HCT116 (cell line): Measurements from ENCODE around the gene TPRX1. TPM values are rescaled to one million over a fixed set of nuclear protein-coding genes. Genes with fewer than 3 reads are reported as not detected.
A peak's percentile ranks its signal among the peaks of the same experiment; 100 is the strongest.

Source experiments
- ATAC-seq: fragments of 200-7000 bp; cut with Tn5 transposase; 2 replicates; pipeline ENCODE4 v1.9.1; 2020; ENCODE audit warnings: mild to moderate bottlenecking, moderate library complexity
- BruUV-seq: library from RNA; stranded (reverse); fragments of 400-500 nt; replicated peaks from 2 replicates; lab custom pipeline; 2021; lab: Mats Ljungman, UMichigan
- CTCF ChIA-PET: fragments of 300-600 bp; sonication (Branson Sonifier 250); formaldehyde crosslinking; loops from one replicate; lab custom pipeline; 2021; ENCODE audit warnings: antibody characterized with exemption; lab: Charles Lee
- POLR2A ChIA-PET: fragments of 300-600, 350-600 bp; sonication (Branson Sonifier 250); formaldehyde crosslinking; loops from one replicate; lab custom pipeline; 2021; ENCODE audit warnings: antibody characterized with exemption; lab: Charles Lee
- RAD21 ChIA-PET, 2 experiments: fragments of 300-600 bp; sonication (Branson Sonifier 250); formaldehyde crosslinking; loops; one replicate each; lab custom pipeline; 2023; ENCODE audit warnings: low total read pairs in 2 of 2; ENCODE audit not compliant: uncharacterized antibody in 2 of 2, unreplicated experiment in 2 of 2, low non-redundant PET in 1 of 2; lab: Charles Lee
- DNase-seq: peaks from one replicate; pipeline ENCODE4 v3.0.0-alpha.2; 2010; ENCODE audit warnings: low read depth, low spot score
- H2AFZ ChIP-seq: fragments of 200-600 bp; shearing (Covaris generic), sonication (generic); 2 replicates; pipeline ENCODE4 v1.6.1; 2017; ENCODE audit warnings: low read depth, mixed run types, mixed read lengths, antibody characterized with exemption, low read length; ENCODE audit not compliant: poor library complexity, severe bottlenecking
- H3K27ac ChIP-seq: 2 replicates; pipeline ENCODE4 v1.5.1; 2012; ENCODE audit warnings: low read depth, low read length
- H3K27me3 ChIP-seq: fragments of 200-600 bp; sonication (generic); 2 replicates; pipeline ENCODE4 v1.6.1; 2016; ENCODE audit warnings: mixed run types, low read length, mixed read lengths; ENCODE audit not compliant: insufficient read depth
- H3K36me3 ChIP-seq, 2 experiments: fragments of 200-500 bp in 1 of 2; fragments of 200-600 bp in 1 of 2; sonication (Bioruptor generic) in 1 of 2; sonication (generic) in 1 of 2; 2 replicates each; pipeline versions ENCODE4 v1.5.1 to v1.6.1; 2014 to 2016; ENCODE audit warnings: low read length in 2 of 2, inconsistent platforms in 1 of 2, mixed read lengths in 1 of 2, mixed run types in 1 of 2; ENCODE audit not compliant: insufficient read depth in 2 of 2, control insufficient read depth in 1 of 2
- H3K4me1 ChIP-seq, 2 experiments: fragments of 200-600 bp in 1 of 2; sonication (generic) in 1 of 2; 2 replicates each; pipeline versions ENCODE4 v1.5.1 to v1.6.1; 2012 to 2017; ENCODE audit warnings: low read length in 2 of 2, inconsistent platforms in 1 of 2, mild to moderate bottlenecking in 1 of 2, mixed read lengths in 1 of 2, mixed run types in 1 of 2, moderate library complexity in 1 of 2; ENCODE audit not compliant: insufficient read depth in 2 of 2, control insufficient read depth in 1 of 2
- H3K4me2 ChIP-seq: fragments of 200-600 bp; sonication (generic); 2 replicates; pipeline ENCODE4 v1.6.1; 2017; ENCODE audit warnings: mixed run types, low read length, mixed read lengths
- H3K4me3 ChIP-seq, 2 experiments: fragments of 200-600 bp in 1 of 2; sonication (generic) in 1 of 2; replicated peaks in 1 of 2; 2 replicates each; pipeline ENCODE4 v1.5.1; 2011 to 2016; ENCODE audit warnings: low read length in 2 of 2, control low read depth in 1 of 2, low read depth in 1 of 2, mild to moderate bottlenecking in 1 of 2, mixed read lengths in 1 of 2, mixed run types in 1 of 2
- H3K79me2 ChIP-seq: fragments of 200-600 bp; sonication (generic); 2 replicates; pipeline ENCODE4 v1.6.1; 2017; ENCODE audit warnings: mild to moderate bottlenecking, mixed run types, low read length, moderate library complexity, mixed read lengths; ENCODE audit not compliant: insufficient read depth
- H3K9ac ChIP-seq: fragments of 200-600 bp; sonication (generic); 2 replicates; pipeline ENCODE4 v1.6.1; 2016; ENCODE audit warnings: low read length, mixed read lengths
- H3K9me2 ChIP-seq: fragments of 200-600 bp; sonication (generic), shearing (Covaris generic); 2 replicates; pipeline ENCODE4 v1.6.1; 2017; ENCODE audit warnings: mixed run types, mild to moderate bottlenecking, moderate library complexity; ENCODE audit not compliant: insufficient read depth
- H3K9me3 ChIP-seq, 2 experiments: fragments of 200-500 bp in 1 of 2; fragments of 200-600 bp in 1 of 2; sonication (Bioruptor generic) in 1 of 2; sonication (generic) in 1 of 2; 2 replicates each; pipeline ENCODE4 v1.6.1; 2014 to 2017; ENCODE audit warnings: low read length in 2 of 2, mixed read lengths in 2 of 2, inconsistent platforms in 1 of 2, low read depth in 1 of 2, mild to moderate bottlenecking in 1 of 2, mixed run types in 1 of 2, moderate library complexity in 1 of 2; ENCODE audit not compliant: control insufficient read depth in 1 of 2, insufficient read depth in 1 of 2
- H4K20me1 ChIP-seq: fragments of 200-600 bp; sonication (generic), shearing (Covaris generic); 2 replicates; pipeline ENCODE4 v1.6.1; 2017; ENCODE audit warnings: mixed run types, mild to moderate bottlenecking, moderate library complexity; ENCODE audit not compliant: insufficient read depth
- CEBPB ChIP-seq: IDR thresholded peaks from 2 replicates; pipeline ENCODE4 v1.6.1; 2012; ENCODE audit warnings: low read depth
- EZH2phosphoT487 ChIP-seq: fragments of 200-600 bp; IDR thresholded peaks from 2 replicates; pipeline ENCODE4 v1.6.1; 2018; ENCODE audit warnings: antibody characterized with exemption, borderline replicate concordance
- RAD21 ChIP-seq: IDR thresholded peaks from 2 replicates; pipeline ENCODE4 v1.6.1; 2012; ENCODE audit warnings: low read depth, mild to moderate bottlenecking
- SIN3A ChIP-seq: IDR thresholded peaks from 2 replicates; pipeline ENCODE4 v1.6.1; 2012; ENCODE audit warnings: low read depth
- ZNF274 ChIP-seq: fragments of 200-500 bp; sonication (Bioruptor generic); IDR thresholded peaks from 2 replicates; pipeline ENCODE4 v1.6.1; 2014; ENCODE audit warnings: mild to moderate bottlenecking, low read depth, low read length, inconsistent platforms
- intact Hi-C: fragments of 100-400 bp; cut with micrococcal nuclease; formaldehyde crosslinking; loops from 2 replicates; pipeline ENCODE4 v1.10.0; 2022
- total RNA-seq: library from RNA; stranded (reverse); gene quantifications from one replicate; pipeline ENCODE4 v1.2.1, GENCODE V29; 2021; ENCODE audit not compliant: unreplicated experiment
- TF ChIP-seq, protein P1 (sequence below): IDR thresholded peaks from 2 replicates; pipeline ENCODE4 v1.6.1; 2011; ENCODE audit warnings: mild to moderate bottlenecking, low read length, moderate library complexity; ENCODE audit not compliant: insufficient replicate concordance; ENCODE audit errors: extremely low read depth
- TF ChIP-seq, protein P2 (sequence below): IDR thresholded peaks from 2 replicates; pipeline ENCODE4 v1.6.1; 2012

Gene TPRX1
- total RNA-seq, 1 experiment from 2014 or later: not detected

DNA sequence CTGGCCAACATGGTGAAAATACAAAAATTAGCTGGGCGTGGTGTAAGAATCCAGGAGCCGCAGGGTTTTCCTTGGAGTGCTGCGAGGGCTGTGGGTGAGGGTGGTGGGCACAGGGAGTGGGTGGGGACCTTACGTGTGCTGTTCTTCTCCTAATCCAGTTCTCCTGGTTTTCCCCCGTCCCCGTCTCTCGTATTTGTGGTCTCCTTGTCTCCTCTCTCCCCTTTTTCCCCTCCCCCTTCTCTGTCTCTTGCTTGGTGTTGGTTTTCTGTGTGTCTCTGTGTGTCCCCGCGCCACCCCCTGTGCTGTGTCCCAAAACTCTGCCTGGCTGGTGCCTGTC, 24.2 kb downstream of the TPRX1 start:
- ChIA-PET RAD21 (no interaction called here), POLR2A (no interaction called here), CTCF (no interaction called here)
- Histone ChIP-seq H3K36me3 (peaks cover 30 to 38% of the 10 kb centered on the region in 2 experiments; a peak in 3 of 4 replicates), H3K79me2 (peaks cover 41% of the 10 kb centered on the region), H4K20me1 (no peaks in the 10 kb centered on the region), H3K9me2 (no peaks in the 10 kb centered on the region), H3K4me1 (peaks cover 13 to 24% of the 10 kb centered on the region in 2 experiments; a peak in 3 of 4 replicates), H3K4me2 (peak overlapping the region; percentile 99), H3K9ac (0 out of 2 replicates have a peak overlapping the region, but pooled peaks have one; percentile 84), H3K27me3 (no peaks in the 10 kb centered on the region), H3K4me3 (peak overlapping the region in 1 of 2 experiments; percentile 99; a peak in 1 of 4 replicates), H2AFZ (no peak overlapping the region), H3K27ac (peak overlapping the region; percentile 98; the same call in 1 of the 2 replicates), H3K9me3 (no peaks in the 10 kb centered on the region)
- BruUV-seq: no TSS peak
- intact Hi-C loops: no loop called here
- ATAC-seq (no peak), DNase-seq (no peak)
- TF ChIP-seq SIN3A: no peak
- TF ChIP-seq, protein P1, sequence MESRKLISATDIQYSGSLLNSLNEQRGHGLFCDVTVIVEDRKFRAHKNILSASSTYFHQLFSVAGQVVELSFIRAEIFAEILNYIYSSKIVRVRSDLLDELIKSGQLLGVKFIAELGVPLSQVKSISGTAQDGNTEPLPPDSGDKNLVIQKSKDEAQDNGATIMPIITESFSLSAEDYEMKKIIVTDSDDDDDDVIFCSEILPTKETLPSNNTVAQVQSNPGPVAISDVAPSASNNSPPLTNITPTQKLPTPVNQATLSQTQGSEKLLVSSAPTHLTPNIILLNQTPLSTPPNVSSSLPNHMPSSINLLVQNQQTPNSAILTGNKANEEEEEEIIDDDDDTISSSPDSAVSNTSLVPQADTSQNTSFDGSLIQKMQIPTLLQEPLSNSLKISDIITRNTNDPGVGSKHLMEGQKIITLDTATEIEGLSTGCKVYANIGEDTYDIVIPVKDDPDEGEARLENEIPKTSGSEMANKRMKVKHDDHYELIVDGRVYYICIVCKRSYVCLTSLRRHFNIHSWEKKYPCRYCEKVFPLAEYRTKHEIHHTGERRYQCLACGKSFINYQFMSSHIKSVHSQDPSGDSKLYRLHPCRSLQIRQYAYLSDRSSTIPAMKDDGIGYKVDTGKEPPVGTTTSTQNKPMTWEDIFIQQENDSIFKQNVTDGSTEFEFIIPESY: no peak

DNA sequence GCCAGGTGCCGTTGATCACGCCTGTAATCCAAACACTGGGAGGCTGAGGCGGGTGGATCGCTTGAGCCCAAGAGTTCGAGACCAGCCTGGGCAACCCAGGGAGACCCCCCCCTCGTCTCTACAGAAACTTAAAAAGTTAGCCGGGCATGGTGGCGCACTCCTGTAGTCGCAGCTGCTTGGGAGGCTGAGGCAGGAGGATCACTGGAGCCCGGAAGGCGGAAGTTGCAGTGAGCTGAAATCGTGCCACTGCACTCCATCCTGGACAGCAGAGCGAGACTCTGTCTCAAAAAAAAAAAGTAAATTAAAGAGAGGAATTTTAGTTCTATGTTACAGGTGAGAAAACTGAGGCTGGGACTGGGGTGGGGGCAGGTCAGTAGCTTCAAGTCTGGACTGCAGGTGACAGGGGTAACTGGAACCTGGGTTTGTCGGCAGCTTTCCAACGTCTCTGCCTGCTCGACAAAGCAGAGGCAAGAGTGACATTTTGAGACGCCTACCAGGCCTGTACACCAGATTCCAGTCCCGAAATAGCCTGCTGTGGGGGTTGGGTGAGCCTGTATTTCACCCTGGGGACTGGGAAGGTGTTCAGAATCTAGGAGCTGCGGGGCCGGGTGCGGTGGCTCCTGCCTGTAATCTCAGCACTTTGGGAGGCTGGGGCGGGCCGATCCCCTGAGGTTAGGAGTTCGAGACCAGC, 24.7 kb downstream of the TPRX1 start:
- Histone ChIP-seq H2AFZ (no peak overlapping the region), H3K9me3 (no peaks in the 10 kb centered on the region), H3K27ac (peak overlapping the region; percentile 98), H3K9me2 (no peaks in the 10 kb centered on the region), H3K36me3 (peaks cover 28 to 36% of the 10 kb centered on the region in 2 experiments; a peak in 3 of 4 replicates), H3K4me3 (peak overlapping the region; percentile 97 to 99), H4K20me1 (no peaks in the 10 kb centered on the region), H3K9ac (peak overlapping the region; percentile 84), H3K79me2 (peaks cover 41% of the 10 kb centered on the region), H3K27me3 (no peaks in the 10 kb centered on the region), H3K4me2 (peak overlapping the region; percentile 99), H3K4me1 (peaks cover 13 to 24% of the 10 kb centered on the region in 2 experiments; a peak in 3 of 4 replicates)
- DNase-seq (no peak), ATAC-seq (no peak)
- CTCF ChIA-PET: no interaction called here
- intact Hi-C loops: no loop called here
- TF ChIP-seq, protein P2, sequence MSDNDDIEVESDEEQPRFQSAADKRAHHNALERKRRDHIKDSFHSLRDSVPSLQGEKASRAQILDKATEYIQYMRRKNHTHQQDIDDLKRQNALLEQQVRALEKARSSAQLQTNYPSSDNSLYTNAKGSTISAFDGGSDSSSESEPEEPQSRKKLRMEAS: no peak
- TF ChIP-seq ZNF274 (no peak), RAD21 (no peak), EZH2phosphoT487 (no peak), CEBPB (no peak)
- RAD21 ChIA-PET: no interaction called here
- POLR2A ChIA-PET: no interaction called here
- no TSS peak for BruUV-seq
